HPDE6-E6E7 (cell line): ENCODE data around the gene CADPS.
"Not testable (repeated sequence)": the region's sequence is repeated elsewhere in the genome, so short reads cannot be mapped to it uniquely, and the experiment has no call there.

Source experiments
- DNase-seq: peaks from one replicate; pipeline ENCODE4 v3.0.0; 2011; ENCODE audit warnings: missing footprints; ENCODE audit errors: extremely low spot score

Gene CADPS

GRCh38 chr3:62601238-62602070, 273.8 kb downstream of the CADPS start:
- DNase-seq = no peak

- no peak for DNase-seq
These were observed 275.2 kb downstream of the CADPS start for GRCh38 chr3:62600033-62600432.

DNA sequence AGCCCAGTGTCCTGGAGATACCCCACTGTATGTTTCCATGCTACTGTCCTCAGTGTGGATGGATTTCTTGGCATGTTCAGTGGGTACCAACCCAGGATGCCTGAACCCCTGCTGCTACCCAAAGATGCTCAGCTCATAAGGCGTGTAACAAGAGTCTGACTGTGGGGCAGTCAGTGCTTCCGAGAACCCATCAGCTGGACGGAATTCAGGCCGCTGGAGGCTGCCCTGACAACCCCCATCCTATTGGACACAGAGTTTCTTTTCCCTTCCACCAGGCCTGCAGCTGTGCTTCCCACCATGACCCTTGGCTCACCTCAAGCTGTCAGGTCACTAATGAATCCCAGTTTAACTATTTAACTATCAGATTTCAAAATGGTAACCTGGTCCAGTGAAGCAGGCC, 277.7 kb downstream of the CADPS start:
- DNase-seq = no peak

DNA sequence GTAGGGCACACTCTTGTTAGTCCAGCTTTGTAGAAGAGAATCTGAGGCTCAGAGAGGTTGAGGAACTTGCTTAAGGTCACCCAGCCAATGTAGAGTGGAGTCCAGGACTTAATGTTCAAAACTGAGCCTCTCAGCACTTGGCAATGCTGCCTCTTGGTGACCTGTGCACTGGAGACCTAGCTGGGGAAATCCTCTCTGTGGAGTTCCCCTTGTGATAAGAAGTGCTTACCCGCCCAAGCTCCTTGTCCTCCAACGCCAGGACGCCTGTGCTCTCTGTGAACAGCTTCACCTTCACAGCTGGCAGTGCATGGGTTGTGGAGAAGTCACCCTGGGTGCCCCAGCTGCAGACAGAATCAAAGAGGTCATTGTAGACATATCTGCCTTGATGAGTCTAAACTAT, 282.8 kb downstream of the CADPS start:
- DNase-seq = no peak

- no peak for DNase-seq
These were observed 286.1 kb downstream of the CADPS start for GRCh38 chr3:62589078-62589477.

GRCh38 chr3:62587579-62588031, 287.6 kb downstream of the CADPS start:
- DNase-seq = no peak

DNA sequence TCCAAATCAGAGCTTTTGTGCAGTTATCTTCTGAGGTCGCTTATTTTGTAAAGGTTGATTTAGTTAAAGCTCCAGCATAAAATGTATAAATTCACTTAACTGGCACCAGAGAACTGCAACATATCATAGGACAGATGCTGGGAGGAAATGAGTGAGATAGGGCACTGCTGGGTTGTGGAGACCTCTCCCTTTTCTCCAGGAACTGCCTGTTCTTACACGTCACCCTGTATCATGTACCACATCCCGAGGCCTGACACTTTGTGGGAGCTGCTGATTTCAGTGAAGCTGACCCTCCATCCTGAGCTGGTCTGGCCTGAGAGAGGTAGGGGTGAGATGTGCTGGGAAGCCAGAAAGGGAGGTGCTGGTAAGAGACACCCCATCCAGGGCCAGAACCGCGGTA, 288.0 kb downstream of the CADPS start:
- DNase-seq = no peak

DNA sequence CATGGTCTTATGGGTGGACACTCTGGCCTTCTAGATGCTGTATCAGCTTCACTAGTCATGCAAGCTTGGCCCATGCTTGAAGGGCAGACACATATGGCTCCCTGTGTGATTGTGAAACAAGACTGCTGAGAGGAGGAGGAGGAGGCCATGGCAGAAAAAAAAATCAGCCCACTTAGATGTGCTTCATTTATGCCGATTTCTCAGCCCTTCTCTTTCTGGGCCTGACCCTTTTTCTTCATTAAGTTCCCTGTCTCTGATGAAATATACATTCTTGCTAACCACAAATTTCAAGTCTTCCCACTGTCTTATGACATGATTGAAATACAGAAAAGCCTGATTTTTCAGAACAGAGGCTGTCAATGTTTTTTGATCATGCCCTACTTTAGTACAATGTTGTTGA, 288.9 kb downstream of the CADPS start:
- DNase-seq = no peak

- DNase-seq = no peak
These were observed 289.4 kb downstream of the CADPS start for GRCh38 chr3:62585861-62586260.

GRCh38 chr3:62584636-62585035, 290.6 kb downstream of the CADPS start:
- DNase-seq = no peak

- DNase-seq = no peak
These were observed 292.6 kb downstream of the CADPS start for GRCh38 chr3:62582495-62583172.

DNA sequence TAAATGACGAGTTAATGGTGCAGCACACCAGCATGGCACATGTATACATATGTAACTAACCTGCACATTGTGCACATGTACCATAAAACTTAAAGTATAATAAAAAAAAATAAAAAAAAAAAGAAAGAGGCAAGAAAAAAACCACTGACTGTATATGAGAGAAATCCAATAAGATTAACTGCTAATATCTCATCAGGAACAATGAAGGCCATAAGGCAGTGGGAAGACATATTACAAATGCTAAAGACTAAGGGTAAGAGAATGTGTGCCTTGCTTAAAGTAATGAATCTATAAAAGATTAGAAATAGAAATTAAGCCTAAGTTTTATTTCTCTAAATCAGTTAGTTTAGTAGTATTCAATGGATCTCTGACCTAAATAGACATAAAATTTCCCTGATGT, 294.7 kb downstream of the CADPS start:
- DNase-seq = not testable (repeated sequence)

GRCh38 chr3:62577153-62577552, 298.1 kb downstream of the CADPS start:
- no peak for DNase-seq

DNA sequence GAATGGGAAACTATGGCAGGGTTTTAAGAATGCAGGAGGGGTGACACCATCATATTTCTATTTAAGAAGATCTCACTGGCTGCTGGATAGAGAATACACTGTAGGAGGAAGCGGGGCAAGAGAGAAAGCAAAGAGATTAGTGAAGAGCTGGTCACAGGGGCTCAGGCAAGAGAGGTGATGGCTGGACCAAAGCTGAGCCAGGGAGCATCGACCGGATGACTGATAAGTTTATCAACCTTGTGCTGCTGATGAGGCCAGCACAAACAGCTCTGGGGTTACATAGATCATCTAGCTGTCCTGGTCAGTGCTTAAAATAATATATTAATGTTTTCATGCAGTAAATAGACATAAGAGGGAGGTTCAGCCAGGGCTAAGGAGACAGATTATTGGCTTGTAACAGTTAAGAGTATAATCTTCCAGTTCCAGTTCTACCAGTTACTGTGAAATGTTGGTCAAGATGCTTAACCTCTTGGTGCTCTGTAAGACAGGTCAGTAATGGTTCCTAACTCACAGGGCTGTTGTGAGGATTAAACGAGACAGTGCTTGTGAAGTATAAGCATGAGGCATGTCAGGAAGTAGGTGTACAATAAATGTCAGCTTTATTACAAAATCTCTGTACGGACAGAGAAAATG, 300.8 kb downstream of the CADPS start:
- DNase-seq = no peak

DNA sequence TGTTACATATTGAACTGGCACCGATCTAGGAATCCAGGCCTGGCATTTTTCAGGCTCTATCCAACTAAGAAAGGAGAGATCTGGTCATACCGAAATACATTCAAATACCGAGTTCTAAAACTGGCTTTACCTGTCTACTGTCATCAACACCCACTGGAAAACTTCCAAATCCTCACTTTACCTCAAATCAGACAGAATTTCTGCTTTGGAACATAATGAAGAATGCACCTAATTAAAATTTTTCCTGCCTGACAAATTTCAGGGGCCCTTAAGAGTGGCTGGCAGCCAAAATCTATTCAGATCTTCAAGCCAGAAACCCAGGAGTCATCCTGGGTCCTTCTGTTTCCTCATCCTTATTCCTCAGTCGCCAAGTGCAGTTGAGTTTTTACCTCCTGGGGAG, 303.3 kb downstream of the CADPS start:
- DNase-seq = no peak

- no peak for DNase-seq
These were observed 304.3 kb downstream of the CADPS start for GRCh38 chr3:62570888-62571287.

DNA sequence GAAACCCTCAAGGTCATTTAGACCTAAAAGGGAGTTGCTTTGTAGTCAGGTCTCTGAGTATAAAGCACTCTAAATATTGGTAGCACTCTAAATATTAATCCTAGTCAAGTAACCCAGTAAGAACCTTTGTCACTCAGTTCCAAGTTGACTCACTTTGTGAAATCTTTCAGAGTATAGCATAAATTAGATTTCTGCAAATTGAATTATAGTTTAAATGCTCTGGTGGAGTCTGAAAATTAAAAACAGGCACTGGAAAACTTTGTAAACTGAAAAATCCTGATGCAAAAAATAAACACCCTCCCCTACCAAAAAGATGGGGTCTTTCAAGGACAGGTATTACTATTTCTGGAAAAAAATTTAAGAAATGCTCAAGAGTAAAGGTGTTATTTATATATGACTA, 305.6 kb downstream of the CADPS start:
- no peak for DNase-seq

DNA sequence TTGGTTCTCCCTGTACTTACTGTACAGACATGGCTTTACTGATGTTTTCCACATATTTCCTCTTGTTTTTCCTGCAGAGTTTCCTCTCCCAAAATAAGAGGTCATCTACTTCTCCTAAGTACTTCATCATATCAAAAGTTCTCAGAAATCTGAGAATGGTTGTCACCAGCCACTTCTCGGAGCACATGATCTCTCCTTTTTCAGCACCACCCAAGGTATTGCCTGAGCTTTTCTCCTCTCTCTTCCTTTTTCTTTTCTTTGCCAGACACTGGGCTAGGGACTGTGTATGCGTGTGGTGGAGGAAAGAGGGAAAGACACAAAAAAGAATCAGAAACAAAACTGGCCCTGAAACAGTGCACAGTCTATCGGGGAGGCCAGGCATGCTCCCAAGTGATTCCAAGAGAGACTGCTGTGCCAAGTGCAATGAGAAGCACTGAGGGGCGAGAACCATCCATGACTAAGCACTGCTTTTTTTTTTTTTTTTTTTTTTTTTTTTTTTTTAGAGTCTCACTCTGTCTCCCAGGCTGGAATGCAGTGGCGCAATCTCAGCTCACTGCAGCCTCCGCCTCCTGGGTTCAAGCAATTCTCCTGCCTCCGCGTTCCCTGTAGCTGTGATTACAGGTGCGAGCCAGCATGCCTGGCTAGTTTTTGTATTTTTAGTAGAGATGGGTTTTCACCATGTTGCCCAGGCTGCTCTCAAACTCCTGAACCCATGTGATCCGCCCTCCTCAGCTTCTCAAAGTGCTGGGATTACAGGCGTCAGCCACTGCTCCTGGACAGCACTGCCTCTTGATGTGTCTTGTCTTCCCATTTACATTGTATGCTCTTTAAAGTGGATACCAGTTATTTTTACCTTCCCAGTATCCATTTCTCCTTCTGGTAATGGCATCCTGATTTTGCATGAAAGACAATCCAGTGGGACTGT, 307.9 kb downstream of the CADPS start:
- DNase-seq = no peak

DNA sequence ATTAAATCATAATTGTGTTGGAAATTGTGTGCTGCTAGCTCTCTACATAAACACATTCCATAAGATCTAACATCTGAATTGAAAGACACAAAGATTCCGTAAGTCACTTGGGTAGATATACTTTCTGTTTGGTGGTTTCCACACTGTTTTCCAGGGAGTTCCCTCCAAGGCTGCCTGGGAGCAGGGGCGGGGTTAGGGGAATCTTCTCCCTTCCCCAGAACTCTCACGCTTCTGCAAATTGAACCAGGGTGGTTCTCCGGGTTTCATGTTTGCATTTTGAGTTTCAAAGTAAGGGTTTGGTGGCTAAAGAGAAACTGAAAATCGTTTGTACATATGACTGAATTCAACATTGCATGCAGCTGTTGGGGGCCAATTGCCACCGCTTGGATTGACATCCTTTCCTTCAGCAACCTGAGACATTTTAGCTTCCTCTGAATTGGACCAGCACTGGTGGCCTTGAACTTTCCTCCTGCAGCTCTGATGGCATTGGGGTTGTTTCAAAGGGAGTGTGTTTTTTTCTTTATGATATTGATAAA, 309.1 kb downstream of the CADPS start:
- no peak for DNase-seq

DNA sequence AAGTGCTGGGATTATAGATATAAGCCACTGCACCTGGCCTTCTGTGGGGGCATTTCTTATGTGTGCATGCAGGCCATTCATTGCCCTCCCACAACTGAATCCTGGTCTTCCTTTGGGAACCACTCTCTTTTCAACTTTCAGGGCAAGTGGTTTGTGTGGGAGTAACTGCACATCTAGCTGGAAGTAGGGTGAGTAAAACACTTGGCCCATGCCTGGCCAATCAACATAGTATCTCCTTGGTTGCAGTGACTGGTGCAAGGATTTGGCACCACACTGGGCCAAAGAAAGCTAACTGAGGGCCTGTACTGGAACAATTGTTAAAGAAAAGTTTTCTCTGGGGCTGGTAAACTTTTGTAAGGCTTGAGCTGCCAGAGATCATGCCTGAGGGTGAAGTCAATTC, 312.6 kb downstream of the CADPS start:
- no peak for DNase-seq

- DNase-seq = no peak
These were observed 313.2 kb downstream of the CADPS start for GRCh38 chr3:62562017-62562416.
